Prostate gland (tissue), 2 donors: ENCODE results near the gene FSCB.
"Not testable (repeated sequence)": the region's sequence is repeated elsewhere in the genome, so short reads cannot be mapped to it uniquely, and the experiment has no call there.

ENCODE experiments used
- CTCF ChIP-seq, 4 experiments: fragments of 200-600 bp in 2 of 4; fragments of 450-650 bp in 2 of 4; sonication (generic) in 2 of 4; IDR thresholded peaks; 1 replicate in 3 of 4; 2 replicates in 1 of 4; pipeline ENCODE4 v1.5.1; 2016 to 2019; ENCODE audit warnings: antibody characterized with exemption in 4 of 4, mild to moderate bottlenecking in 2 of 4, moderate library complexity in 2 of 4
- POLR2AphosphoS5 ChIP-seq: sonication (generic); formaldehyde crosslinking; IDR thresholded peaks from one replicate; pipeline ENCODE4 v1.6.1; 2017; ENCODE audit warnings: antibody characterized with exemption

DNA sequence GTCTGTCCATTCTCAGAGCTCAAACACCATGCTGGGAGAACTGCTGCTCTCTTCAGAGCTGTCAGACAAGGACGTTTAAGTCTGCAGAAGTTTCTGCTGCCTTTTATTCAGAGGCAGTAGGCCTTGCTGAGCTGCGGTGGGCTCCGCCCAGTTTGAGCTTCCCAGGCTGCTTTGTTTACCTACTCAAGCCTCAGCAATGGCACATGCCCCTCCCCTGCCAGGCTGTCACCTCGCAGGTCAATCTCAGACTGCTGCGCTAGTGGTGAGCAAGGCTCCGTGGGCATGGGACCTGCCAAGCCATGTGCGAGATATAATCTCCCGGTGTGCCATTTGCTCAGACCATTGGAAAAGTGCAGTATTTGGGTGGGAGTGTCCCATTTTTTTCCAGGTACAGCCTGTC lies 8.6 kb upstream of the FSCB start:
- TF ChIP-seq CTCF (IDR thresholded peaks at IDR 0.05); POLR2AphosphoS5: not testable (repeated sequence)
